Measurements from ENCODE around the gene GORAB. TPM values are rescaled to one million over a fixed set of nuclear protein-coding genes. Genes with fewer than 3 reads are reported as not detected.

GORAB gene
- total and polyA plus RNA-seq, 10 of the 15 experiments (the other 5 are each of a cell fraction or from before 2014, with no cell fraction given): 5.5 to 38.6 (median 10.3) TPM

GRCh38 chr1:170531758-170532657, at the start of gene GORAB (continued):
- TF ChIP-seq, protein P1, sequence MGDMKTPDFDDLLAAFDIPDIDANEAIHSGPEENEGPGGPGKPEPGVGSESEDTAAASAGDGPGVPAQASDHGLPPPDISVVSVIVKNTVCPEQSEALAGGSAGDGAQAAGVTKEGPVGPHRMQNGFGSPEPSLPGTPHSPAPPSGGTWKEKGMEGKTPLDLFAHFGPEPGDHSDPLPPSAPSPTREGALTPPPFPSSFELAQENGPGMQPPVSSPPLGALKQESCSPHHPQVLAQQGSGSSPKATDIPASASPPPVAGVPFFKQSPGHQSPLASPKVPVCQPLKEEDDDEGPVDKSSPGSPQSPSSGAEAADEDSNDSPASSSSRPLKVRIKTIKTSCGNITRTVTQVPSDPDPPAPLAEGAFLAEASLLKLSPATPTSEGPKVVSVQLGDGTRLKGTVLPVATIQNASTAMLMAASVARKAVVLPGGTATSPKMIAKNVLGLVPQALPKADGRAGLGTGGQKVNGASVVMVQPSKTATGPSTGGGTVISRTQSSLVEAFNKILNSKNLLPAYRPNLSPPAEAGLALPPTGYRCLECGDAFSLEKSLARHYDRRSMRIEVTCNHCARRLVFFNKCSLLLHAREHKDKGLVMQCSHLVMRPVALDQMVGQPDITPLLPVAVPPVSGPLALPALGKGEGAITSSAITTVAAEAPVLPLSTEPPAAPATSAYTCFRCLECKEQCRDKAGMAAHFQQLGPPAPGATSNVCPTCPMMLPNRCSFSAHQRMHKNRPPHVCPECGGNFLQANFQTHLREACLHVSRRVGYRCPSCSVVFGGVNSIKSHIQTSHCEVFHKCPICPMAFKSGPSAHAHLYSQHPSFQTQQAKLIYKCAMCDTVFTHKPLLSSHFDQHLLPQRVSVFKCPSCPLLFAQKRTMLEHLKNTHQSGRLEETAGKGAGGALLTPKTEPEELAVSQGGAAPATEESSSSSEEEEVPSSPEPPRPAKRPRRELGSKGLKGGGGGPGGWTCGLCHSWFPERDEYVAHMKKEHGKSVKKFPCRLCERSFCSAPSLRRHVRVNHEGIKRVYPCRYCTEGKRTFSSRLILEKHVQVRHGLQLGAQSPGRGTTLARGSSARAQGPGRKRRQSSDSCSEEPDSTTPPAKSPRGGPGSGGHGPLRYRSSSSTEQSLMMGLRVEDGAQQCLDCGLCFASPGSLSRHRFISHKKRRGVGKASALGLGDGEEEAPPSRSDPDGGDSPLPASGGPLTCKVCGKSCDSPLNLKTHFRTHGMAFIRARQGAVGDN (IDR thresholded peaks at IDR 0.05): peak; percentile 90
- TF ChIP-seq E4F1 (IDR thresholded peaks at IDR 0.05; ENCODE audit: borderline replicate concordance, partially characterized antibody) (peak; percentile 12), SP1 (IDR thresholded peaks at IDR 0.05; ENCODE audit: low read depth, low read length) (peak; percentile 3), NR2C2 (IDR thresholded peaks at IDR 0.05; ENCODE audit: borderline replicate concordance, control insufficient read depth, insufficient read length, low read depth) (no peak), RELA (IDR thresholded peaks at IDR 0.05; ENCODE audit: borderline replicate concordance, partially characterized antibody) (peak; percentile 55), ZBTB11 (CRISPR knock-in tag; IDR thresholded peaks at IDR 0.05) (no peak), EP300 (IDR thresholded peaks at IDR 0.05; ENCODE audit: borderline replicate concordance in 1 of 2, control insufficient read depth in 1 of 2, low read depth in 2 of 2, low read length in 2 of 2) (no peak), BHLHE40 (IDR thresholded peaks at IDR 0.05; ENCODE audit: borderline replicate concordance in 1 of 2, low read depth in 2 of 2, low read length in 1 of 2) (0 out of 4 replicates have a peak, but pooled peaks of 1 of the 2 experiments have one; percentile 10), NFIC (IDR thresholded peaks at IDR 0.05; ENCODE audit: low read depth, low read length) (no peak), NFYB (IDR thresholded peaks at IDR 0.05; ENCODE audit: insufficient read depth, low read depth, low read length) (peak; percentile 80), MEF2A (IDR thresholded peaks at IDR 0.05; ENCODE audit: insufficient read depth, low read depth, low read length) (0 out of 2 replicates have a peak, but pooled peaks have one; percentile 54), SMAD1 (IDR thresholded peaks at IDR 0.05; ENCODE audit: low read depth, partially characterized antibody) (peak; percentile 57), ZNF274 (IDR thresholded peaks at IDR 0.05; ENCODE audit: insufficient read depth, insufficient read length) (no peak), ESRRA (IDR thresholded peaks at IDR 0.05; ENCODE audit: low read length) (0 out of 2 replicates have a peak, but pooled peaks have one; percentile 31)
- TF ChIP-seq, protein P2, sequence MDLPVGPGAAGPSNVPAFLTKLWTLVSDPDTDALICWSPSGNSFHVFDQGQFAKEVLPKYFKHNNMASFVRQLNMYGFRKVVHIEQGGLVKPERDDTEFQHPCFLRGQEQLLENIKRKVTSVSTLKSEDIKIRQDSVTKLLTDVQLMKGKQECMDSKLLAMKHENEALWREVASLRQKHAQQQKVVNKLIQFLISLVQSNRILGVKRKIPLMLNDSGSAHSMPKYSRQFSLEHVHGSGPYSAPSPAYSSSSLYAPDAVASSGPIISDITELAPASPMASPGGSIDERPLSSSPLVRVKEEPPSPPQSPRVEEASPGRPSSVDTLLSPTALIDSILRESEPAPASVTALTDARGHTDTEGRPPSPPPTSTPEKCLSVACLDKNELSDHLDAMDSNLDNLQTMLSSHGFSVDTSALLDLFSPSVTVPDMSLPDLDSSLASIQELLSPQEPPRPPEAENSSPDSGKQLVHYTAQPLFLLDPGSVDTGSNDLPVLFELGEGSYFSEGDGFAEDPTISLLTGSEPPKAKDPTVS (IDR thresholded peaks at IDR 0.05; ENCODE audit: low read depth, low read length): no peak
